Measurements from ENCODE around the gene TRIM44.

DNA sequence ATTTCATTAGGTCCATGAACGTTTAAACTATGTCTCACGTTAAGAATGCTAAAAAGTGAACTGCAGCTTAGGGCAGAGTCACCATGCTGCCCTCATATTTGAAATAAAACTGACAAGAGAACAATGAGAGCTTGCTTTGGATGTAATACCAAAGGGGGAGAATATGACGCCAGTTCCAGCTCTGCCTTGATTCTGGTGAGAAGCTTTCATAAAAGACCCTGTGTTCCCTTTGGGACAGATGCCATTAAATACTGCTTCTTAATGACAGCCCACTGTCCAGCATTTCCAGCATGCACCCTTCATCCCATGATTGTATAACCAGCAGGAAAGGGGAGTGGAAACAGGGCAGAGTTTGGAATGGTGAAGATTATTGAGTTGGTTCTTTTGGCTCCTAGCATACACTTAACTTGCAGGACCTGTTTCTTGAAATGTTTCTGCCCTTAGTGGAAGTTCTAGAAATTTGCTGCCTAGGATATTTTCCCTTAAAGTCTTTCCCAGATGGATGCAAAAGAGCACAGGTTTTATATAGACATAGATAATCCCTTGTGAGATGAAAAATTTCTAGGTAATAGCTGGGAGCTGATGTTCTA, 142.0 kb downstream of the TRIM44 start:
- TF ChIP-seq POLR2A (IDR thresholded peaks at IDR 0.05) (no peak), CTCF (IDR thresholded peaks at IDR 0.05) (no peak)
